Measurements from ENCODE around the gene RAPSN. TPM values are rescaled to one million over a fixed set of nuclear protein-coding genes. Genes with fewer than 3 reads are reported as not detected.

Gene RAPSN
- polyA plus RNA-seq (2013), result 0.15 and 0.40 TPM in 2 replicates

DNA sequence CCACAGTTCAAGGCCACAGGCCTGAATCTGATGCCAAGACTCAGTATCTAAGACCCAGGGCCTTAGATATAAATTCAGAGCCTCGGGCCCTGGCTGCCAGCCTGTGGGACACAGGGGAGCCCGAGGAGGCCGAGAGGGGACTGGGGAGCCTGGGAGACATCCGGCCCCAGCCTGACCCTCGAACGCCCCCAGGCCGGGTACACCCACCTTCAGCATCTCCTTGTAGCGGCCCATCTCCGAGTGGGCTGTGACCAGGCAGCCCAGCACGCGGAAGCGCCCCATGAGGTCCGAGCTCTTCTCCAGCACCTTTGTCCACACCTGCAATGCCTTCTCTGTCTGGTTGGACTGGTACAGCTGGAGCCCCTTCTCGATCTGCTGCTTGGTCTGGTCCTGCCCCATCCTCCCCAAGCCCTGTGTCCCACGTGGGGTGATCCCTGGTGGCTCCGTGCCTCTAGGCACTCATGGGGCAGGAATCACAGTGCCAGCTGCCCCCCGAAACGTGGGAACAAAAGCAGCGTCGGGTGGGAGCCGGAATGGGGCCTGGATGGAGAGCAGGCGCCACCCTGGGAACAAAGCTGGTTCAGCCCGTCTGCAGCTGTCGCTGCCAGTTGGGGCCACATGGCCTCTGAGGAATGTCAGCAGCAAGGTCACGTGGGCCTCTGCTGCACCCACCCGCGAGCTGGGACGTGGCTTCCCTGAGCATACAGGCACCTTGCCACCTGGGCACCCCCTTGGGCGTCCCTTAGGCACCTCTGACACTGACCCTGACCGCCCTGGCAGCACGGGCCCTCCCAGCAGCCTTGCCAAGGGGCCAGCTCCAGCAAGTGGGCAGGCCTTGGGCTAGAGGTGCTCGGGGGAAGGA lies at the start of gene RAPSN:
Gene RAPSN (minus strand): TSS at position 571 of the 862 bp plus-strand sequence. CDS start 172 bp downstream, at position 399.
- Histone ChIP-seq H4K8ac (ENCODE audit: low read depth, low read length) (no peak within 1 kb of the TSS), H3K23ac (ENCODE audit: low read length) (no peak within 1 kb of the TSS), H2AFZ (ENCODE audit: insufficient read depth, low read length, poor library complexity) (no peak within 1 kb of the TSS), H2BK120ac (ENCODE audit: insufficient read depth, low read length, poor library complexity) (no peak within 1 kb of the TSS), H3K14ac (ENCODE audit: low read length) (no peak within 1 kb of the TSS), H3K27me3 (ENCODE audit: insufficient read depth, low read length) (no peaks in the 10 kb centered on the region), H2BK5ac (ENCODE audit: low read depth, low read length, poor library complexity) (no peak within 1 kb of the TSS), H2BK12ac (ENCODE audit: low read length) (no peak within 1 kb of the TSS), H3K36me3 (ENCODE audit: control insufficient read depth in 1 of 2, insufficient read depth in 2 of 2, low read length in 2 of 2) (no peaks in the 10 kb centered on the region), H3K4ac (ENCODE audit: low read depth, low read length) (no peak within 1 kb of the TSS), H4K12ac (ENCODE audit: low read depth, low read length) (no peak within 1 kb of the TSS), H2AK5ac (ENCODE audit: low read length) (no peak within 1 kb of the TSS), H3K27ac (ENCODE audit: low read depth, low read length) (no peak within 1 kb of the TSS), H3K79me1 (ENCODE audit: low read length) (no peaks in the 10 kb centered on the region), H3K18ac (ENCODE audit: low read length) (no peak within 1 kb of the TSS), H3K4me3 (ENCODE audit: low read depth, low read length) (no peak within 1 kb of the TSS), H3K79me2 (ENCODE audit: control insufficient read depth, insufficient read depth, low read length, poor library complexity) (no peaks in the 10 kb centered on the region), H3K9me3 (ENCODE audit: insufficient read depth, low read depth, low read length) (no peaks in the 10 kb centered on the region), H4K91ac (ENCODE audit: low read depth, low read length) (no peak within 1 kb of the TSS), H3K4me2 (ENCODE audit: low read length) (no peak within 1 kb of the TSS), H3K9ac (ENCODE audit: low read length) (no peak within 1 kb of the TSS), H3K4me1 (ENCODE audit: control insufficient read depth in 1 of 2, insufficient read depth in 2 of 2, low read length in 2 of 2) (no peaks in the 10 kb centered on the region)
- no peak for DNase-seq
- WGBS (ENCODE audit: extremely low coverage, insufficient coverage, insufficient read length), result no CpG with 5 or more reads among the region's 32 CpGs

GRCh38 chr11:47498149-47498548 lies 49.2 kb upstream of the RAPSN start:
- no peak overlapping the region for H3K4ac ChIP-seq (ENCODE audit: low read depth, low read length)
- no peak overlapping the region for H3K14ac ChIP-seq (ENCODE audit: low read length)
- no CpG with 5 or more reads among the region's 3 CpGs for WGBS (ENCODE audit: extremely low coverage, insufficient coverage, insufficient read length)
- no peak overlapping the region for H4K12ac ChIP-seq (ENCODE audit: low read depth, low read length)
- H2BK12ac ChIP-seq (ENCODE audit: low read length), result no peak overlapping the region
- no peak overlapping the region for H3K9ac ChIP-seq (ENCODE audit: low read length)
- H3K18ac ChIP-seq (ENCODE audit: low read length), result peak overlapping the region; percentile 30
- no peaks in the 10 kb centered on the region for H3K27me3 ChIP-seq (ENCODE audit: insufficient read depth, low read length)
- peaks cover 0 to 4% of the 10 kb centered on the region in 2 experiments for H3K4me1 ChIP-seq (ENCODE audit: control insufficient read depth in 1 of 2, insufficient read depth in 2 of 2, low read length in 2 of 2)
- no peak overlapping the region for H2BK120ac ChIP-seq (ENCODE audit: insufficient read depth, low read length, poor library complexity)
- H3K79me1 ChIP-seq (ENCODE audit: low read length), result no peaks in the 10 kb centered on the region
- H4K91ac ChIP-seq (ENCODE audit: low read depth, low read length), result no peak overlapping the region
- H3K36me3 ChIP-seq (ENCODE audit: control insufficient read depth in 1 of 2, insufficient read depth in 2 of 2, low read length in 2 of 2), result peaks cover 5 to 10% of the 10 kb centered on the region in 2 experiments
- no peak overlapping the region for H3K23ac ChIP-seq (ENCODE audit: low read length)
- H3K27ac ChIP-seq (ENCODE audit: low read depth, low read length), result no peak overlapping the region
- no peak overlapping the region for H2AK5ac ChIP-seq (ENCODE audit: low read length)
- H2AFZ ChIP-seq (ENCODE audit: insufficient read depth, low read length, poor library complexity), result no peak overlapping the region
- H2BK5ac ChIP-seq (ENCODE audit: low read depth, low read length, poor library complexity), result no peak overlapping the region
- H3K79me2 ChIP-seq (ENCODE audit: control insufficient read depth, insufficient read depth, low read length, poor library complexity), result peaks cover 5% of the 10 kb centered on the region
- H4K8ac ChIP-seq (ENCODE audit: low read depth, low read length), result no peak overlapping the region
- no peak overlapping the region for H3K4me3 ChIP-seq (ENCODE audit: low read depth, low read length)
- no peak overlapping the region for H3K4me2 ChIP-seq (ENCODE audit: low read length)
- no peak for DNase-seq
- H3K9me3 ChIP-seq (ENCODE audit: insufficient read depth, low read depth, low read length), result no peaks in the 10 kb centered on the region

GRCh38 chr11:47496808-47497207 lies 47.9 kb upstream of the RAPSN start:
- Histone ChIP-seq H3K4me3 (ENCODE audit: low read depth, low read length) (no peak overlapping the region), H2BK5ac (ENCODE audit: low read depth, low read length, poor library complexity) (no peak overlapping the region), H3K4me1 (ENCODE audit: control insufficient read depth in 1 of 2, insufficient read depth in 2 of 2, low read length in 2 of 2) (peaks cover 0 to 4% of the 10 kb centered on the region in 2 experiments), H3K79me2 (ENCODE audit: control insufficient read depth, insufficient read depth, low read length, poor library complexity) (peaks cover 5% of the 10 kb centered on the region), H3K4me2 (ENCODE audit: low read length) (no peak overlapping the region), H3K23ac (ENCODE audit: low read length) (no peak overlapping the region), H4K12ac (ENCODE audit: low read depth, low read length) (no peak overlapping the region), H3K4ac (ENCODE audit: low read depth, low read length) (no peak overlapping the region), H3K36me3 (ENCODE audit: control insufficient read depth in 1 of 2, insufficient read depth in 2 of 2, low read length in 2 of 2) (peaks cover 5 to 10% of the 10 kb centered on the region in 2 experiments), H3K27me3 (ENCODE audit: insufficient read depth, low read length) (no peaks in the 10 kb centered on the region), H4K8ac (ENCODE audit: low read depth, low read length) (no peak overlapping the region), H2AK5ac (ENCODE audit: low read length) (no peak overlapping the region), H2AFZ (ENCODE audit: insufficient read depth, low read length, poor library complexity) (no peak overlapping the region), H2BK12ac (ENCODE audit: low read length) (no peak overlapping the region), H3K79me1 (ENCODE audit: low read length) (no peaks in the 10 kb centered on the region), H3K18ac (ENCODE audit: low read length) (no peak overlapping the region), H4K91ac (ENCODE audit: low read depth, low read length) (no peak overlapping the region), H3K9ac (ENCODE audit: low read length) (no peak overlapping the region), H2BK120ac (ENCODE audit: insufficient read depth, low read length, poor library complexity) (no peak overlapping the region), H3K27ac (ENCODE audit: low read depth, low read length) (no peak overlapping the region), H3K14ac (ENCODE audit: low read length) (no peak overlapping the region), H3K9me3 (ENCODE audit: insufficient read depth, low read depth, low read length) (no peaks in the 10 kb centered on the region)
- DNase-seq, result no peak

- no peak overlapping the region for H3K23ac ChIP-seq (ENCODE audit: low read length)
- WGBS (ENCODE audit: extremely low coverage, insufficient coverage, insufficient read length), result no CpG with 5 or more reads among the region's 1 CpG
- H3K36me3 ChIP-seq (ENCODE audit: control insufficient read depth in 1 of 2, insufficient read depth in 2 of 2, low read length in 2 of 2), result peaks cover 5 to 10% of the 10 kb centered on the region in 2 experiments
- H3K79me1 ChIP-seq (ENCODE audit: low read length), result no peaks in the 10 kb centered on the region
- DNase-seq, result no peak
- no peaks in the 10 kb centered on the region for H3K9me3 ChIP-seq (ENCODE audit: insufficient read depth, low read depth, low read length)
- no peak overlapping the region for H4K12ac ChIP-seq (ENCODE audit: low read depth, low read length)
- H2AFZ ChIP-seq (ENCODE audit: insufficient read depth, low read length, poor library complexity), result no peak overlapping the region
- no peak overlapping the region for H3K4me2 ChIP-seq (ENCODE audit: low read length)
- no peaks in the 10 kb centered on the region for H3K27me3 ChIP-seq (ENCODE audit: insufficient read depth, low read length)
- no peak overlapping the region for H4K91ac ChIP-seq (ENCODE audit: low read depth, low read length)
- peaks cover 0 to 4% of the 10 kb centered on the region in 2 experiments for H3K4me1 ChIP-seq (ENCODE audit: control insufficient read depth in 1 of 2, insufficient read depth in 2 of 2, low read length in 2 of 2)
- no peak overlapping the region for H4K8ac ChIP-seq (ENCODE audit: low read depth, low read length)
- no peak overlapping the region for H3K14ac ChIP-seq (ENCODE audit: low read length)
- no peak overlapping the region for H3K18ac ChIP-seq (ENCODE audit: low read length)
- H2BK12ac ChIP-seq (ENCODE audit: low read length), result no peak overlapping the region
- no peak overlapping the region for H2BK5ac ChIP-seq (ENCODE audit: low read depth, low read length, poor library complexity)
- H2BK120ac ChIP-seq (ENCODE audit: insufficient read depth, low read length, poor library complexity), result no peak overlapping the region
- H3K4ac ChIP-seq (ENCODE audit: low read depth, low read length), result no peak overlapping the region
- H3K79me2 ChIP-seq (ENCODE audit: control insufficient read depth, insufficient read depth, low read length, poor library complexity), result peaks cover 5% of the 10 kb centered on the region
- H2AK5ac ChIP-seq (ENCODE audit: low read length), result no peak overlapping the region
- H3K9ac ChIP-seq (ENCODE audit: low read length), result no peak overlapping the region
- H3K27ac ChIP-seq (ENCODE audit: low read depth, low read length), result no peak overlapping the region
- no peak overlapping the region for H3K4me3 ChIP-seq (ENCODE audit: low read depth, low read length)
Observed at GRCh38 chr11:47495856-47496217, 46.9 kb upstream of the RAPSN start.

Measured in trophoblast cell (in vitro differentiated cells and primary cell).